ENCODE measurements around the gene HINT3. TPM values are rescaled to one million over a fixed set of nuclear protein-coding genes. Genes with fewer than 3 reads are reported as not detected.
A peak's percentile ranks its signal among the peaks of the same experiment; 100 is the strongest.

HINT3 gene
- total RNA-seq, 1 donor: 23.3 TPM

DNA sequence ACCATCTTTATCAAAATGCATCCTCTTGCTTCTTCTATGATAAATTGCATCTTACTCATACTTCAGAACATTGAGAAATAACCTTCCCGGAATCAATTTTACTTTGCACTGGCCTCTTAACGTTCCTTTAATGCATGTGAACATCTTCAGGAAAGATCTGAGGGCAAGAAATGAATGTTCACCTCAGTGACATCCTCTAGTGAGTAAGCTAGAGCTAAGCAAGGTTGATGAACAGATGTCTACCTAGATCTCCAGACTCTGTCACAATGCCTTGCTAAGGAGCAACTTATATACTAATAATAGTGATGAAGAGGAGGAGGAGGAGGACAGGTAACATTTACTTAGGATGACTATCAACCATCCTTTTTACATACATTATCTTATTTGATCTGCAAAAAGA is 16.8 kb upstream of the HINT3 start:
- no peak for DNase-seq (ENCODE audit: low read depth)
- no peak overlapping the region for H3K4me3 ChIP-seq (ENCODE audit: low read depth, low read length)
- TF ChIP-seq CTCF (IDR thresholded peaks at IDR 0.05; ENCODE audit: insufficient read depth, low read depth, low read length): no peak

- TF ChIP-seq CTCF (IDR thresholded peaks at IDR 0.05; ENCODE audit: insufficient read depth, low read depth, low read length): no peak
- no peak overlapping the region for H3K4me3 ChIP-seq (ENCODE audit: low read depth, low read length)
- peak; percentile 61 for DNase-seq (ENCODE audit: low read depth)
These were observed 16.1 kb upstream of the HINT3 start for GRCh38 chr6:125940247-125941041.

- TF ChIP-seq CTCF (IDR thresholded peaks at IDR 0.05; ENCODE audit: insufficient read depth, low read depth, low read length): no peak
- peak; percentile 59 for DNase-seq (ENCODE audit: low read depth)
- no peak overlapping the region for H3K4me3 ChIP-seq (ENCODE audit: low read depth, low read length)
These were observed 13.7 kb upstream of the HINT3 start for GRCh38 chr6:125942672-125943527.

DNA sequence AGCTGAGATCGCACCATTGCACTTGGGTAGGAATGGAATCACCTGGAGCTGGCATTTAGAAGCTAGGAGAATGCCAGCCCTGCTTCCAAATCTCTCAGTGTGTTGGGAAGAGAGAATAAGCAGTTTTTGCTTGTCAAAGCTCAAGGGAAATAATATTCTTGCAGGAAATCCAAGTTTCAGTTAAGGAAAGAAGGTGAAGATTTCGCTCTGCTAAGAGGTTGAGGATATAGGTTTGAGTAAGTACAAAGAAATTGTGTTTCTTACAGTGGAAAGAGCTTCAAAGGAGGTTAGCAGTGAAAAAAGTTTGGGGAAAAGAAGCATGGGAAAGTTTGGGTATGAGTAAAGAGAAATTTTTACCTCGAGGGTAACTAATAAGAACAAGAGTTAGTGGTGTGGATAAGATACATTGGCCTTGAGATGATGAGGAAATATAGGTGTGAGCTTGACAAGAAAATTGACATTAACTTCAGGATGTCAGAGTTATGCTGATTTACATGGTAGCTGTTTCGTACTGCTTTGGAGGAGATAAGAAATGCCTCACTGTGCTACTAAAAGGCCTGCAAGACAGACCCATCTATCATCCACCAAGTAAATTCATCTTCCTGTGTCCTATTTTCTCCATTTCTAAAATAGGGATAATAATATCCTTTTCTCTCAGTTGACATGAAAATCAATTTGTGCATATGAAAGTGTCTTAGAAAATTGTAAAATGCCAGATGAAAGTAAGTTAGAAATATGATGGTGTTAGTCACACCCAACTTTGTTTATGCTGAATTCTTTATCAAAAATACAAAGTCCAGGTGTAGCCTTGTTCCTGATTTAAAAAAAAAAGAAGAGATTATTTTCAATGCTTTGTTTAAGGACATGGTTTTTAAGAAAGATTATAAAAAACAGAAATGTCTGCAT is 12.8 kb upstream of the HINT3 start:
- peak; percentile 17 for DNase-seq (ENCODE audit: low read depth)
- no peak for TF ChIP-seq CTCF (IDR thresholded peaks at IDR 0.05; ENCODE audit: insufficient read depth, low read depth, low read length)
- H3K4me3 ChIP-seq (ENCODE audit: low read depth, low read length): no peak overlapping the region

GRCh38 chr6:125944434-125944816 is 12.1 kb upstream of the HINT3 start:
- DNase-seq (ENCODE audit: low read depth): peak; percentile 93
- H3K4me3 ChIP-seq (ENCODE audit: low read depth, low read length): no peak overlapping the region
- no peak for TF ChIP-seq CTCF (IDR thresholded peaks at IDR 0.05; ENCODE audit: insufficient read depth, low read depth, low read length)

DNA sequence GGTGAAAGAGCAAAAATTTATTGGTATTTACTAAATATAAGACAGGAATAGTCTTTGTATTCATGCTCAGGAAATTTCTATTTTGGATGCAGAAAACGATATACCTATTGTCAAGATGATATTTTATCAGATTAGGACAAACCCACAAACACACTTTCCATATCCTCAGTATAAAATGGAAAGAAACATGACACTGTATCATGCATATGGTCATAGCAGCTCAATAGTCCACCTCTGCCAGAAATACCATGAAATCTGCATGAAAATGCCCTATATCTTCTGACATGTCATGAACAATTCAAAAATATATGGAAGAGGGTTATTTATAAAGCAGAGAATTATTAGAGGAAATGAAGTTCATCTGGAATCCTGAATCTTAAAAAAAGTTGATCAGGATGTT is 11.7 kb upstream of the HINT3 start:
- DNase-seq (ENCODE audit: low read depth): no peak
- no peak overlapping the region for H3K4me3 ChIP-seq (ENCODE audit: low read depth, low read length)
- no peak for TF ChIP-seq CTCF (IDR thresholded peaks at IDR 0.05; ENCODE audit: insufficient read depth, low read depth, low read length)
